Epithelial cell of prostate (primary cell): ENCODE data around the gene RGS7BP.

Experiments used
- DNase-seq: peaks from one replicate; pipeline ENCODE4 v3.0.0-alpha.2; 2011; ENCODE audit warnings: low read depth, low spot score
- H3K27ac ChIP-seq: fragments of 450-650 bp; 2 replicates; pipeline ENCODE4 v1.5.1; 2017; ENCODE audit warnings: mild to moderate bottlenecking

Gene RGS7BP

DNA sequence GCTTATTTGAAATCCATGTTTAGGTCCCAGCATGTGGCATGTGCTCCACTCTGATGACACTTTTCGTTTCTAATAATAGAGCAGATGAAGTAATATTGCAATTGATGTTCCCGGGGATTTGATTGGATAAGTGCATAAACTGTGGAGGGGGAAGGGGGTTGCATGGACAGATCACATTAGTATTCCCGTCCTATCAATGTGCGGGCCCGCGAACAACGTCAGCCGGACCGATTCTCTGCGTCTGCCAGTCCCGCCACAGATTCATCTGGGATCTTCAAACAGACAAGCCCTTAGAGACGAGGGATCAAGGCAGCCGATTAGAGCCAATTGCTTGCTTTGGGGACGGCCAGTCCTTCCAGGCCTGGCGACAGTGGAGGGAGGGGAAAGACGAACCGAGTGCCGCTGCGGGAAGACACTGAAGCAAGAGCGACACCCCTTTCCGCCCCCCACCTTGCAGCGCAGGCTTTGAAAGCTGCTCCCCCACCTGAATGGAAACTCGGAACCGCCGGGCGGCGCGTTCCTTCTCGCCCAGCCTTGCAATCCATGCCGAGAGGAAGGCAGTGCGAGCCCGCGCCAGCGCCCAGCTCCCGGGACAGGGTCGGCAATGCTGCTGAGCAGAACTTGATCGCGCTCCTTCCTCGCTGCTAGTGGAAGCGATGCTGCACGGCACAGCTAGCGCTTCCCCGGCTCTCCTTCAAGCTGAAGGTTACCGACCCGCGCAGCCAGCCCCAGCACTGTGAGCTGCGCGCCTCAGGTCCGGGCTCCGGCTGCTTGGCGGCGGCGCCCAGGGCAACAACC lies at the start of gene RGS7BP:
Gene RGS7BP (plus strand): TSS at position 247 of the 798 bp plus-strand sequence. CDS start 610 bp downstream, outside the sequence.
- no peak within 1 kb of the TSS for H3K27ac ChIP-seq
- no peak for DNase-seq

GRCh38 chr5:64457846-64458245 lies 48.0 kb upstream of the RGS7BP start:
- no peak overlapping the region for H3K27ac ChIP-seq
- DNase-seq: peak; percentile 51

GRCh38 chr5:64458948-64459347 lies 46.9 kb upstream of the RGS7BP start:
- no peak for DNase-seq
- H3K27ac ChIP-seq: no peak overlapping the region

GRCh38 chr5:64462391-64462790 lies 43.4 kb upstream of the RGS7BP start:
- H3K27ac ChIP-seq: no peak overlapping the region
- DNase-seq: no peak

DNA sequence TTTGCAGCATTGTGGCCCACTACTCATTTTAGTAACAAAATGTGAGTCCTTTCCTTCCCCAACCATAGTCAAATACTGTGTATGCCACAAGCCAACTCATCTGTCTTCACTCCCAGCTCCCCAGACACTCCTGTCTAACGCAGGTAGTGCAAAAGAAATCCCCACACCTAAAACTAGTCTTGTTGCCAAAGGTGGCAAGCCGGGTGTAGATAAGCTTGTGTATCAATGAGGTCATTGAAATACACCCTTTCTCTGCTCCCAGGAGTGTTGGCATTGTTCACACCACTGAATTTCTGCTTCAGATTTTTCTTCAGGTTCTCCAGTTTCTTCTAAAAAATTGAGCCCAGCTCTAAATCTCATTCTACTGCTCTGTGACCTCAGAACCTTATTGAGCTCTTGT lies 19.7 kb upstream of the RGS7BP start:
- no peak for DNase-seq
- H3K27ac ChIP-seq: no peak overlapping the region

GRCh38 chr5:64487283-64487682 lies 18.5 kb upstream of the RGS7BP start:
- no peak overlapping the region for H3K27ac ChIP-seq
- DNase-seq: no peak

DNA sequence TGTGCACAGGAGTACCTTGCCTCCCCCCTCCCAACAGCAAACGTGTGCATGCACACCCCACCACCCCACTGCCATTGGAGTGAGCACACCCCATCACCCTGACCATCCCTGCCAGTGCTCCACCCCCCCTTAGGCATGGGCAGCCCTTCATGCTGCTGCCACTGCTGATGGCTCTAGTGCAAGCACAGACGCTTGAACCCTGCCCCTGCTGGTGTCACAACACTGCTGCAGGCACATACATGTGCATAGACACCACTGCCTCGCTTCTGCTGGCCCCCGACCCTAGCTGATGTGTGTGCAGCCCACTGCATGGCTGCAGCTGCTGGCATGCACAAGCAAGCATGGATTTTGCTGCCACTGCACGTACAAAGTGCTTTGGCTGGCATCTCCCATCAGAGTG lies 16.0 kb upstream of the RGS7BP start:
- H3K27ac ChIP-seq: no peak overlapping the region
- no peak for DNase-seq

DNA sequence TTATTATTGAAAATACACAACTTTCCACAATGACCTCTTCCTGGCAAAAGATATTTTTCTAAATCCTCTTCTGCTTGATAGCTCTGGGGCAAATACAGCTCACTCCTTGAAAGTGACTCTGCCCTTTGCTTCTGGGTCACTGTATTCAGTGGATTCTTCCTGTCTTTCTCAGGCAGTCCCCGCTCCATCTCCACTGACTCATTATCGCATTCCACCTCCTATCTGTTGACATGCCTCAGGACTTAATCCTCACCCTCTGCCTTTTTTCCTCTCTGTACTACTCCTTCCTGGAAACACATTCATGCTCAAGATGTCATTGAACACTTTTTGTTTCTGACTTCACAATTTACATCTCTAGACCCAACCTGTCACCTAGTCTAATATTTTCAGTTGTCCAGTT lies 8.4 kb upstream of the RGS7BP start:
- no peak for DNase-seq
- H3K27ac ChIP-seq: no peak overlapping the region

DNA sequence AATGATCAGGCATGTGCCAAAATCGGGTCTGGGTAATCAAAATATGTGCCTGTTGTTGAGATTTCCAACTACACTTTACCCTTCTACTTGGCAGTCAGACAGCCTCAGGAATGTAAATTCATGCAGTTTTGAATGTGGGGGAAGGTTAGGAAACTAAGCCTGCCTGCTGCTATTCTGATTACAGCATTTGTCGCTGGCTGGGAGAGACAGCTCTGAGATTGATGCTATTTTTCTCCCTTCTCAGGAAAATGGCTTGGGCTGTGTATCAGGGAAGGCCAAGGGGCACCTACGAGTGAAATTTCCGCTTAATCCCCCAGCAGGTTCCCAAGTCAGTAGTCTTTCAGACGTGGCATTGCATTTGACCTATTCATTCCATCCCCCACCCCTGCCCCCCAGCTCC lies 3.6 kb upstream of the RGS7BP start:
- H3K27ac ChIP-seq: no peak overlapping the region
- DNase-seq: no peak

DNA sequence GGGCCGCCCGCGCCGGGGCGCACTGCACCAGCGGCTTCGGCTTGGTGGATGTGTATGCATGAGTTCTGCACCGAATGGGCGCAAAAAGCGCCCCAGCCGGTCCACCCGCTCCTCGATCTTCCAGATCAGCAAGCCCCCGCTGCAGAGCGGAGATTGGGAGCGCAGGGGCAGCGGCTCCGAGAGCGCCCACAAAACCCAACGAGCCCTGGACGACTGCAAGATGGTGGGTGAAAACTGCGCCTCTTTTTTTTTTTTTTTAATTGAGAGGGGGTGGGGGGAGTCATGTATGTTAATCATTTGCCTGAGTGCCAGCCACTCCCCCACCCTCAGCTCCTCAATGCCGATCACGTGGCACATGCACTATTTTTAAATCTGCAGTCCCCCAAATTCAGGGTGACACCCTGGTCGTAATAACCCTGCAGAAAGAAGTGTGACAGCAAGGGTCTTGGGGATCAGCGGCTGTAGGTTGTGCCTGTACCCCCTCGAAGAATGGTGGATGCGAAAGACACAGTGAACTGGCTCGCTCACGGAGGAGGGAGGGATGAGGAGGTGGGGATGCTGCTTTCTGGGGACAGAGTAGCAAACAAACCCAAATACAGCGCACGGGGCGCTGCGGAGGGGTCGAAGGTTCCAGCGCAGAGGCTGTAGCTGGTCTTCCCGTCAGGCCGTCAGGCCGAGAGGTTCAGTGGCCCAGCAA lies 900 bp downstream of the RGS7BP start:
- DNase-seq: no peak
- no peak overlapping the region for H3K27ac ChIP-seq

DNA sequence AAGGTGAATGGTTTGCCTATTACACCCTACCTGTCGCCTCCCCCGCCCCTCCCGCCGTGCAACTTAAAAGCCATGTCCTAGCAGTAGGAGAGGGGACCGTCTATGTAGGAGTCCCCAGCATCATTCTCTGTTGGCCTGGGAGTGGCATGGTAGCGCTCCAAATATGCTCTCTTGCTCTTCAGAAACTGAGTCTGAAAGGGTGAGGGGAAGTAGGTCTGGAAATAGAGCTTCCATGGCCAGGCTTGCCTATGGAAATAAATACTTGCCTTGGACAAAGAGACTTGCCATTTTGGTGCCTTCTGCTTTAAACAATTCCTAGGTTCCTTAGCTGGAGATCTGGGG lies 1.4 kb downstream of the RGS7BP start:
- no peak overlapping the region for H3K27ac ChIP-seq
- no peak for DNase-seq

DNA sequence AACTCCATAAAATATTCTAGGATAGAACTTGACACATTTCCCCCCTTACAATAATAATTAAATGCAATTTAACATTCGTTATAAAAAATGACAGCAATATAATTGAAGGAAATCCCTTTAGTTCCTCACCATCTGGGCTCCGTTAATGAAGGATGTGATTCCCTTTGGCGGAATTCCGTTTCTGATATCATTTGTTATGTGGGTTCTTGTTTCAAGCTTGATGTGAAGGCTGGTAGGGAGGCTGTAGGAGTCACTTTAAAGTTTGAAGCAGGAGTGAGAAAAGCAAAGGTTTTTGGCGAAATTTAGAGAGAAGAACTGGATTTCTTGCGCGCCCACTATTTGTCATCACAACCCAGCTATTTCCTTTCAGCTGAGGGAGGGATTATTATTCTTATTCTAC lies 4.0 kb downstream of the RGS7BP start:
- no peak for DNase-seq
- no peak overlapping the region for H3K27ac ChIP-seq

DNA sequence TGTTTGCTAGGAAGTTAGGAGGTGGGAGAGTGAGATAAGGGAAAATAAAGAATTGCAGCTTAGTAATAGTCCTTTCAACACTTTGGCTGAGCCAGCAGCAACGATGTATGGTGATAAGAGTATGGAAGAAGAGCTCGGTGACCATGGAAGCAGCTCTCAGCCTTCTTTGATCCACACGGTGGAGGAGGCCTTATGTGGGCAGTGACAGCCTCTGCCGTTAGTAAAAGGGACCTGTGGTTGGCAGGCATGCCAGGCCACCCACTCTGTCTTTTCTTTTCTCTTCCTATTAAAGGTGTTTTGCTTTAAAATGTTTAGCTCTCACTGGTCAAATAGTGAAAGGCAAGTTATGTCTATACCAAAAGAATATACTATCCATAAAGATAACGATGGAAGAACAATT lies 7.7 kb downstream of the RGS7BP start:
- no peak for DNase-seq
- H3K27ac ChIP-seq: no peak overlapping the region

DNA sequence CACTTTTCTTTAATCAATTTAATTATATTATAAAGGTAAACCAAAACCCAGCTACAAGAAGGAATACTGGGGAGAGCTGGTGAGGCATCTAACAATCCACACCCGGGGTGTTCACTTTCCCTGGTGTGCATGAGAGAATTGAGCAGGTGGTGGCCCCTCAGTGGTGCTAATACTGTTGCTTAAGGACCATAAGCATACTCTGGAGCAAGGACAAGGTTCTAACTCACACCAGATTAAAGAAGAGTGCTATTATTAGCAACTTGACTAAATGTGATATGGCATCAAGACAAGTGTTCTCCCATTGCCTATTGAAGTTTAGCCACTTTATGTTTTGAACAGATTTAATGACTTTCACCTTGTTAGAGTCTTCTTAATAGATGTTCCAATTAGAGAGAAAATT lies 8.8 kb downstream of the RGS7BP start:
- no peak for DNase-seq
- no peak overlapping the region for H3K27ac ChIP-seq

- DNase-seq: no peak
- H3K27ac ChIP-seq: no peak overlapping the region
These were observed 10.4 kb downstream of the RGS7BP start for GRCh38 chr5:64516216-64516615.

- H3K27ac ChIP-seq: no peak overlapping the region
- no peak for DNase-seq
These were observed 13.0 kb downstream of the RGS7BP start for GRCh38 chr5:64518793-64519192.

DNA sequence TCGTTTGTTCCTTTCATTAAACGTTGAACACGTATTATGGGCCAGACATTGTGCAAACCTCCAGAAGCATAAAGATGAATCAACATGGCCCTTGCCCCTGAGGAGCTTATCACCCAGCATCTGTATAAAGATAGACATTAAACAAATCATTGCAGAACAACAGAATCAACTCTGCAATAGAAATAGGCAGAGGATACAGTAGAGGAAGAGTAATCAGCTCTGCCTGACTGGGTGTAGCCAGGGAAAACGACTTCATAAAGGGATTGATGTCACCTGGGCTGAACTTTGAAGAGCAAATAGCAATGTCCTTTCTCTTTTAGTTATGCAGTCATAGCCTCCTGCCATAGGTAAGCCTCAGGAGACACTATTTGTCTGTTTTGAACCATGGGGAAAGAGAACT lies 13.4 kb downstream of the RGS7BP start:
- H3K27ac ChIP-seq: no peak overlapping the region

GRCh38 chr5:64526734-64527439 lies 21.1 kb downstream of the RGS7BP start:
- no peak for DNase-seq
- no peak overlapping the region for H3K27ac ChIP-seq

More for the DNA sequence above, 13.4 kb downstream of the RGS7BP start:
- DNase-seq: no peak

- no peak for DNase-seq
- H3K27ac ChIP-seq: no peak overlapping the region
These were observed 24.3 kb downstream of the RGS7BP start for GRCh38 chr5:64530076-64530475.

DNA sequence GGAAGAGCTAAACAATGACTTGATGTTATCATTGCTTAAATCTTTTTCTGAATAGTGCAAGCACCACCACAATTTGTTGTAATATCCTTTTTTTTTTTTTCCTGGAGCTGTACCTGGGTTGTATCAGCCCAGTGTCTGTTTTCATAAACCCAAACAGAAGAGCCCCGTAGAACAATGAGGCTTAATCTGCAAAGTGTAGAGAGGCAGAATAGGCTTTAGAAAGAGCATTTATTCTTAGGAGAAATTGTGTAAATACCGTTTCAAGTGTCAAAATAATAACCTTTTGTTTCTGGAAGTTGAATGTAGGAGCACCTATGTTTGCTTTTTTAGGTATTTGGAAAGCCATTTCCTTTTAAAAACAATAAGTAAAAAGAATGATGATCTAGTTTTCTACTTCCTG lies 26.4 kb downstream of the RGS7BP start:
- DNase-seq: no peak
- H3K27ac ChIP-seq: no peak overlapping the region

DNA sequence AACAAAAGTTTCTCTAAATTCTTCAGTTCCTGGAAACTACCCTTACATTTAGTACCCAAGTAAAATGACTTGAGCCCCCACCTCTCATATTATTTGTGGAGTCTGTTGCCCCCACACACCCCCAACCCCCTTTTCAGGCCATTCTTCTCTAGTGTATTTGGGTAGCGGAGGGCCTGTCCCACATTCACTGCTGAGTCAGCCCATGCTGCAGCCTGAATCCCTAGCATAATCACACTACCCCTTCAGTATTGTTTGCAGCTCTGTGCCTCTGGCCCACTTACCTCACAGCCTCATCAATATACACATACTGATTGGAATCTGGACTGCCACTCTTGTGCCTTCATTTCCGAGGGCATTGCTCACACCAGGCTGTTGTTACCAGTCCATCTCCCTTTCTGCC lies 26.8 kb downstream of the RGS7BP start:
- no peak overlapping the region for H3K27ac ChIP-seq
- no peak for DNase-seq
